AG04449 (cell line): ENCODE data around the gene XAGE1B.
"Not testable (repeated sequence)": the region's sequence is repeated elsewhere in the genome, so short reads cannot be mapped to it uniquely, and the experiment has no call there.

Experiments used
- CTCF ChIA-PET: fragments of 350-600 bp; formaldehyde crosslinking; extraction: SDS; loops from one replicate; lab custom pipeline; 2021; ENCODE audit warnings: antibody characterized with exemption; lab: Yijun Ruan, JAX
- POLR2A ChIA-PET: fragments of 400-600, 350-600 bp; formaldehyde crosslinking; extraction: SDS; loops from one replicate; lab custom pipeline; 2020; ENCODE audit warnings: antibody characterized with exemption, inconsistent platforms; lab: Yijun Ruan, JAX
- DNase-seq: peaks from one replicate; pipeline ENCODE4 v3.0.0-alpha.2; 2010; ENCODE audit warnings: low read depth, low spot score
- H3K4me3 ChIP-seq: 2 replicates; pipeline ENCODE4 v1.5.1; 2011; ENCODE audit warnings: low read depth, mild to moderate bottlenecking, control low read depth, low read length
- CTCF ChIP-seq: IDR thresholded peaks from one replicate; pipeline ENCODE4 v1.5.1; 2011; ENCODE audit warnings: mild to moderate bottlenecking, moderate library complexity, low read length, control low read depth, inconsistent platforms; ENCODE audit not compliant: insufficient read depth; ENCODE audit errors: missing control alignments

XAGE1B gene

GRCh38 chrX:52542311-52542710 lies 25.4 kb upstream of the XAGE1B start:
- ChIA-PET CTCF (no interaction called here), POLR2A (no interaction called here)
- no peak overlapping the region for H3K4me3 ChIP-seq
- no peak for DNase-seq
- no peak for TF ChIP-seq CTCF

GRCh38 chrX:52541051-52541450 lies 24.2 kb upstream of the XAGE1B start:
- DNase-seq, CTCF ChIA-PET, H3K4me3 ChIP-seq, POLR2A ChIA-PET: not testable (repeated sequence)

- CTCF ChIA-PET, H3K4me3 ChIP-seq, POLR2A ChIA-PET, DNase-seq: not testable (repeated sequence)
Observed at GRCh38 chrX:52516110-52516986, 515 bp downstream of the XAGE1B start.

GRCh38 chrX:52511126-52511525 lies 5.7 kb downstream of the XAGE1B start:
- CTCF ChIA-PET, POLR2A ChIA-PET, DNase-seq, H3K4me3 ChIP-seq: not testable (repeated sequence)

GRCh38 chrX:52509916-52510315 lies 6.9 kb downstream of the XAGE1B start:
- ChIA-PET CTCF (no interaction called here), POLR2A (no interaction called here)
- no peak overlapping the region for H3K4me3 ChIP-seq
- no peak for DNase-seq
- no peak for TF ChIP-seq CTCF

GRCh38 chrX:52507331-52507730 lies 9.5 kb downstream of the XAGE1B start:
- TF ChIP-seq CTCF: no peak
- no peak overlapping the region for H3K4me3 ChIP-seq
- POLR2A ChIA-PET: no interaction called here
- no peak for DNase-seq
- CTCF ChIA-PET: no interaction called here

- no peak overlapping the region for H3K4me3 ChIP-seq
- no peak for DNase-seq
- ChIA-PET CTCF (no interaction called here), POLR2A (no interaction called here)
- TF ChIP-seq CTCF: no peak
Observed at GRCh38 chrX:52504551-52504950, 12.3 kb downstream of the XAGE1B start.

GRCh38 chrX:52501362-52501761 lies 15.5 kb downstream of the XAGE1B start:
- CTCF ChIA-PET, H3K4me3 ChIP-seq, DNase-seq, POLR2A ChIA-PET: not testable (repeated sequence)

- DNase-seq, H3K4me3 ChIP-seq, POLR2A ChIA-PET, CTCF ChIA-PET: not testable (repeated sequence)
Observed at GRCh38 chrX:52496419-52496772, 20.5 kb downstream of the XAGE1B start.

- H3K4me3 ChIP-seq, DNase-seq, CTCF ChIA-PET, POLR2A ChIA-PET: not testable (repeated sequence)
Observed at GRCh38 chrX:52495545-52496418, 21.1 kb downstream of the XAGE1B start, which contains the start of gene XAGE1A. TSS of gene XAGE1A (plus strand) at chrX:52495808. CDS start at chrX:52497362, 1,554 bp downstream.

- DNase-seq, CTCF ChIA-PET, POLR2A ChIA-PET, H3K4me3 ChIP-seq: not testable (repeated sequence)
Observed at GRCh38 chrX:52471301-52471700, 45.6 kb downstream of the XAGE1B start.
